Measurements from ENCODE around the gene SLC16A8.

The SLC16A8 gene

GRCh38 chr22:38111925-38112355 is 28.0 kb upstream of the SLC16A8 start:
- DNase-seq: no peak

- DNase-seq: no peak
Measured at GRCh38 chr22:38110863-38111852, 27.2 kb upstream of the SLC16A8 start.

GRCh38 chr22:38110008-38110862 is 26.3 kb upstream of the SLC16A8 start, which contains the start of gene BAIAP2L2:
BAIAP2L2 (minus strand) TSS chr22:38110684; CDS start chr22:38110525, 159 bp downstream.
- no peak for DNase-seq

- no peak for DNase-seq
Measured at GRCh38 chr22:38109371-38110001, 25.5 kb upstream of the SLC16A8 start.

- no peak for DNase-seq
Measured at GRCh38 chr22:38108561-38109319, 24.8 kb upstream of the SLC16A8 start.

- no peak for DNase-seq
Measured at GRCh38 chr22:38107692-38108515, 23.9 kb upstream of the SLC16A8 start.

- no peak for DNase-seq
Measured at GRCh38 chr22:38106814-38107578, 23.0 kb upstream of the SLC16A8 start.

- DNase-seq: no peak
Measured at GRCh38 chr22:38104084-38104483, 20.1 kb upstream of the SLC16A8 start.

GRCh38 chr22:38103641-38104040 is 19.7 kb upstream of the SLC16A8 start:
- DNase-seq: no peak

- DNase-seq: no peak
Measured at GRCh38 chr22:38098410-38099249, 14.6 kb upstream of the SLC16A8 start.

GRCh38 chr22:38097557-38098409 is 13.8 kb upstream of the SLC16A8 start:
- DNase-seq: no peak

GRCh38 chr22:38097058-38097457 is 13.1 kb upstream of the SLC16A8 start:
- no peak for DNase-seq

- DNase-seq: no peak
Measured at GRCh38 chr22:38089474-38089851, 5.5 kb upstream of the SLC16A8 start.

GRCh38 chr22:38088629-38089473 is 4.9 kb upstream of the SLC16A8 start:
- DNase-seq: no peak

GRCh38 chr22:38087855-38088254 is 3.9 kb upstream of the SLC16A8 start:
- DNase-seq: no peak

- DNase-seq: no peak
Measured at GRCh38 chr22:38086942-38087341, 3.0 kb upstream of the SLC16A8 start.

GRCh38 chr22:38086001-38086845 is 2.2 kb upstream of the SLC16A8 start:
- DNase-seq: no peak
